GM23338 (cell line): ENCODE results near the gene RUNX3. TPM values are rescaled to one million over a fixed set of nuclear protein-coding genes. Genes with fewer than 3 reads are reported as not detected.

Source experiments
- ATAC-seq: fragments of 200-7000 bp; cut with Tn5 transposase; 3 replicates; pipeline ENCODE4 v1.9.1; 2020
- DNase-seq: peaks from one replicate; pipeline ENCODE4 v3.0.0-alpha.2; 2015; ENCODE audit warnings: low spot score
- H2AFZ ChIP-seq: fragments of 200-600 bp; sonication (generic); 2 replicates; pipeline ENCODE4 v1.8.0; 2016; ENCODE audit warnings: antibody characterized with exemption, mild to moderate bottlenecking, moderate library complexity
- H3F3A ChIP-seq: fragments of 200-600 bp; sonication (generic); replicated peaks from 2 replicates; pipeline ENCODE4 v1.8.0; 2017; ENCODE audit warnings: antibody characterized with exemption, mixed run types, low read depth
- H3K27ac ChIP-seq: fragments of 200-600 bp; sonication (generic); 2 replicates; pipeline ENCODE4 v1.6.1; 2016; ENCODE audit warnings: low read depth
- H3K27me3 ChIP-seq: fragments of 200-600 bp; sonication (generic); 2 replicates; pipeline ENCODE4 v1.8.0; 2016; ENCODE audit warnings: mild to moderate bottlenecking, mixed run types, moderate library complexity; ENCODE audit not compliant: insufficient read depth
- H3K36me3 ChIP-seq: fragments of 200-600 bp; sonication (generic); 2 replicates; pipeline ENCODE4 v1.8.0; 2016; ENCODE audit warnings: mild to moderate bottlenecking; ENCODE audit not compliant: insufficient read depth
- H3K4me1 ChIP-seq: fragments of 200-600 bp; sonication (generic); 2 replicates; pipeline ENCODE4 v1.8.0; 2016; ENCODE audit warnings: mild to moderate bottlenecking, moderate library complexity; ENCODE audit not compliant: insufficient read depth
- H3K4me2 ChIP-seq: fragments of 200-600 bp; sonication (generic); 2 replicates; pipeline ENCODE4 v1.7.1; 2017; ENCODE audit warnings: mixed run types
- H3K4me3 ChIP-seq: fragments of 200-600 bp; sonication (generic); 2 replicates; pipeline ENCODE4 v1.6.1; 2016; ENCODE audit warnings: mixed run types
- H3K79me2 ChIP-seq: fragments of 200-600 bp; sonication (generic); replicated peaks from 2 replicates; pipeline ENCODE4 v1.8.0; 2017; ENCODE audit warnings: mild to moderate bottlenecking; ENCODE audit not compliant: insufficient read depth
- H3K9me2 ChIP-seq: fragments of 200-600 bp; sonication (generic); 2 replicates; pipeline ENCODE4 v1.8.0; 2017; ENCODE audit not compliant: insufficient read depth
- H4K20me1 ChIP-seq: fragments of 200-600 bp; sonication (generic); replicated peaks from 2 replicates; pipeline ENCODE4 v1.8.0; 2017; ENCODE audit warnings: mild to moderate bottlenecking; ENCODE audit not compliant: insufficient read depth
- H3K27ac Mint-ChIP-seq: 2 replicates; pipeline ENCODE4 v1.8.0; 2020; ENCODE audit warnings: inconsistent platforms, mild to moderate bottlenecking, moderate library complexity, mixed read lengths
- H3K27me3 Mint-ChIP-seq: 3 replicates; pipeline ENCODE4 v1.8.0; 2022; ENCODE audit warnings: low read depth, mild to moderate bottlenecking, moderate library complexity, mixed read lengths, inconsistent platforms; ENCODE audit not compliant: insufficient read depth, poor library complexity
- H3K36me3 Mint-ChIP-seq: 3 replicates; pipeline ENCODE4 v1.8.0; 2021; ENCODE audit warnings: low read depth, mild to moderate bottlenecking, inconsistent platforms, moderate library complexity, mixed read lengths
- H3K4me1 Mint-ChIP-seq: 3 replicates; pipeline ENCODE4 v1.8.0; 2020; ENCODE audit warnings: mild to moderate bottlenecking, inconsistent platforms, mixed read lengths
- H3K4me3 Mint-ChIP-seq: 3 replicates; pipeline ENCODE4 v1.8.0; 2021; ENCODE audit warnings: moderate library complexity, mild to moderate bottlenecking, inconsistent platforms, mixed read lengths
- H3K9me3 Mint-ChIP-seq: 3 replicates; pipeline ENCODE4 v1.8.0; 2020; ENCODE audit warnings: moderate library complexity, mild to moderate bottlenecking, inconsistent platforms, mixed read lengths
- CREB1 ChIP-seq: fragments of 250-450 bp; sonication (Bioruptor Pico); IDR thresholded peaks from 2 replicates; pipeline ENCODE4 v1.5.0; 2020; ENCODE audit warnings: low read depth, mild to moderate bottlenecking, moderate library complexity
- EZH2phosphoT487 ChIP-seq: fragments of 200-600 bp; sonication (generic); IDR thresholded peaks from one replicate; pipeline ENCODE4 v1.8.1; 2018; ENCODE audit warnings: antibody characterized with exemption; ENCODE audit not compliant: unreplicated experiment
- NANOG ChIP-seq: IDR thresholded peaks from 2 replicates; pipeline ENCODE4 v1.6.1; 2016; ENCODE audit warnings: antibody characterized with exemption, borderline replicate concordance
- STAT1 ChIP-seq: IDR thresholded peaks from one replicate; pipeline ENCODE4 v1.6.1; 2016; ENCODE audit warnings: antibody characterized with exemption; ENCODE audit not compliant: unreplicated experiment
- ZNF114 ChIP-seq: fragments of 250-450 bp; sonication (Bioruptor Pico); IDR thresholded peaks from 2 replicates; pipeline ENCODE4 v1.5.0; 2020; ENCODE audit warnings: mild to moderate bottlenecking, moderate library complexity
- ZNF331 ChIP-seq: fragments of 250-450 bp; sonication (Bioruptor Pico); IDR thresholded peaks from 2 replicates; pipeline ENCODE4 v1.5.0; 2020; ENCODE audit warnings: low read depth, mild to moderate bottlenecking, moderate library complexity
- polyA plus RNA-seq: library from polyadenylated mRNA; unstranded; fragments of >200 nt; fragmentation: Nextera tagmentation; extraction: Ambion mirVana; gene quantifications from 2 replicates; pipeline ENCODE4 v1.2.1, GENCODE V29; 2016
- total RNA-seq: library from RNA; depleted of rRNA; stranded (reverse); fragments of >200 nt; shearing (Covaris generic); gene quantifications from 2 replicates; pipeline ENCODE4 v1.2.3, GENCODE V29; 2014
- TF ChIP-seq, protein P1 (sequence below): fragments of 250-450 bp; sonication (Bioruptor Pico); IDR thresholded peaks from 2 replicates; pipeline ENCODE4 v1.5.0; 2020; ENCODE audit warnings: mild to moderate bottlenecking, moderate library complexity
- TF ChIP-seq, protein P2 (sequence below), 2 experiments: fragments of 200-600 bp in 1 of 2; sonication (generic) in 1 of 2; conservative IDR thresholded peaks; 2 replicates each; pipeline versions ENCODE4 v1.5.1 to v1.6.1; 2016 to 2017; ENCODE audit warnings: antibody characterized with exemption in 2 of 2, low read depth in 2 of 2, mild to moderate bottlenecking in 2 of 2, moderate library complexity in 1 of 2
- TF ChIP-seq, protein P3 (sequence below): IDR thresholded peaks from 2 replicates; pipeline ENCODE4 v1.6.1; 2016; ENCODE audit warnings: antibody characterized with exemption
- TF ChIP-seq, protein P4 (sequence below): IDR thresholded peaks from one replicate; pipeline ENCODE4 v1.6.1; 2018; ENCODE audit warnings: antibody characterized with exemption; ENCODE audit not compliant: unreplicated experiment

Gene RUNX3
- total and polyA plus RNA-seq, 2 experiments from 2014 or later, result 0.23 to 0.73 TPM

DNA sequence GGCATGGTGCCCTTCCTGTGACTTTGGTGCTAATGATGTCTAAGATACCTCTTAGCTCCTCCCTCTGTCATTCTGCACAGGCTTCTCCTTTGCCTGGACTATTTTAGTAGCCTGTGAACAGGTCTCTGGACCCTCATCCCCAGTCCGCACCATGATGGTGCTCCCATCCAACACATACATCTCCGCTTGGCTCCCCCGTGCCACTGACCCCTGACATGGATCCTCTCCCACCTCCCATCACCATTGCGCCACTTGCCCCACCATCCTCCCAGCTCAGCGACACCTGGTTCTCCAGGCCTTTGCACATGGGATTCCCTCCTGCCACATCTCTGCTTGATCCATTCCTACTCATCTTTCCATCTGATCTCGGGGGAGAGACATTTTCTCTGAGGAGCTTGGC, 33.9 kb downstream of the RUNX3 start:
- Mint-ChIP-seq H3K4me3 (no peak overlapping the region), H3K36me3 (peaks cover 9% of the 10 kb centered on the region), H3K4me1 (peaks cover 12% of the 10 kb centered on the region), H3K27me3 (peaks cover 15% of the 10 kb centered on the region), H3K9me3 (peaks cover 20% of the 10 kb centered on the region), H3K27ac (no peak overlapping the region)
- no peaks in the 10 kb centered on the region for H3K36me3 ChIP-seq
- H3K4me1 ChIP-seq, result no peaks in the 10 kb centered on the region
- H3F3A ChIP-seq, result no peaks in the 10 kb centered on the region
- DNase-seq (no peak), ATAC-seq (no peak)
- H3K79me2 ChIP-seq, result no peaks in the 10 kb centered on the region
- no peaks in the 10 kb centered on the region for H4K20me1 ChIP-seq
- no peaks in the 10 kb centered on the region for H3K27me3 ChIP-seq
- H3K4me2 ChIP-seq, result no peak overlapping the region
- no peak overlapping the region for H3K4me3 ChIP-seq
- no peak for TF ChIP-seq NANOG
- TF ChIP-seq, protein P1, sequence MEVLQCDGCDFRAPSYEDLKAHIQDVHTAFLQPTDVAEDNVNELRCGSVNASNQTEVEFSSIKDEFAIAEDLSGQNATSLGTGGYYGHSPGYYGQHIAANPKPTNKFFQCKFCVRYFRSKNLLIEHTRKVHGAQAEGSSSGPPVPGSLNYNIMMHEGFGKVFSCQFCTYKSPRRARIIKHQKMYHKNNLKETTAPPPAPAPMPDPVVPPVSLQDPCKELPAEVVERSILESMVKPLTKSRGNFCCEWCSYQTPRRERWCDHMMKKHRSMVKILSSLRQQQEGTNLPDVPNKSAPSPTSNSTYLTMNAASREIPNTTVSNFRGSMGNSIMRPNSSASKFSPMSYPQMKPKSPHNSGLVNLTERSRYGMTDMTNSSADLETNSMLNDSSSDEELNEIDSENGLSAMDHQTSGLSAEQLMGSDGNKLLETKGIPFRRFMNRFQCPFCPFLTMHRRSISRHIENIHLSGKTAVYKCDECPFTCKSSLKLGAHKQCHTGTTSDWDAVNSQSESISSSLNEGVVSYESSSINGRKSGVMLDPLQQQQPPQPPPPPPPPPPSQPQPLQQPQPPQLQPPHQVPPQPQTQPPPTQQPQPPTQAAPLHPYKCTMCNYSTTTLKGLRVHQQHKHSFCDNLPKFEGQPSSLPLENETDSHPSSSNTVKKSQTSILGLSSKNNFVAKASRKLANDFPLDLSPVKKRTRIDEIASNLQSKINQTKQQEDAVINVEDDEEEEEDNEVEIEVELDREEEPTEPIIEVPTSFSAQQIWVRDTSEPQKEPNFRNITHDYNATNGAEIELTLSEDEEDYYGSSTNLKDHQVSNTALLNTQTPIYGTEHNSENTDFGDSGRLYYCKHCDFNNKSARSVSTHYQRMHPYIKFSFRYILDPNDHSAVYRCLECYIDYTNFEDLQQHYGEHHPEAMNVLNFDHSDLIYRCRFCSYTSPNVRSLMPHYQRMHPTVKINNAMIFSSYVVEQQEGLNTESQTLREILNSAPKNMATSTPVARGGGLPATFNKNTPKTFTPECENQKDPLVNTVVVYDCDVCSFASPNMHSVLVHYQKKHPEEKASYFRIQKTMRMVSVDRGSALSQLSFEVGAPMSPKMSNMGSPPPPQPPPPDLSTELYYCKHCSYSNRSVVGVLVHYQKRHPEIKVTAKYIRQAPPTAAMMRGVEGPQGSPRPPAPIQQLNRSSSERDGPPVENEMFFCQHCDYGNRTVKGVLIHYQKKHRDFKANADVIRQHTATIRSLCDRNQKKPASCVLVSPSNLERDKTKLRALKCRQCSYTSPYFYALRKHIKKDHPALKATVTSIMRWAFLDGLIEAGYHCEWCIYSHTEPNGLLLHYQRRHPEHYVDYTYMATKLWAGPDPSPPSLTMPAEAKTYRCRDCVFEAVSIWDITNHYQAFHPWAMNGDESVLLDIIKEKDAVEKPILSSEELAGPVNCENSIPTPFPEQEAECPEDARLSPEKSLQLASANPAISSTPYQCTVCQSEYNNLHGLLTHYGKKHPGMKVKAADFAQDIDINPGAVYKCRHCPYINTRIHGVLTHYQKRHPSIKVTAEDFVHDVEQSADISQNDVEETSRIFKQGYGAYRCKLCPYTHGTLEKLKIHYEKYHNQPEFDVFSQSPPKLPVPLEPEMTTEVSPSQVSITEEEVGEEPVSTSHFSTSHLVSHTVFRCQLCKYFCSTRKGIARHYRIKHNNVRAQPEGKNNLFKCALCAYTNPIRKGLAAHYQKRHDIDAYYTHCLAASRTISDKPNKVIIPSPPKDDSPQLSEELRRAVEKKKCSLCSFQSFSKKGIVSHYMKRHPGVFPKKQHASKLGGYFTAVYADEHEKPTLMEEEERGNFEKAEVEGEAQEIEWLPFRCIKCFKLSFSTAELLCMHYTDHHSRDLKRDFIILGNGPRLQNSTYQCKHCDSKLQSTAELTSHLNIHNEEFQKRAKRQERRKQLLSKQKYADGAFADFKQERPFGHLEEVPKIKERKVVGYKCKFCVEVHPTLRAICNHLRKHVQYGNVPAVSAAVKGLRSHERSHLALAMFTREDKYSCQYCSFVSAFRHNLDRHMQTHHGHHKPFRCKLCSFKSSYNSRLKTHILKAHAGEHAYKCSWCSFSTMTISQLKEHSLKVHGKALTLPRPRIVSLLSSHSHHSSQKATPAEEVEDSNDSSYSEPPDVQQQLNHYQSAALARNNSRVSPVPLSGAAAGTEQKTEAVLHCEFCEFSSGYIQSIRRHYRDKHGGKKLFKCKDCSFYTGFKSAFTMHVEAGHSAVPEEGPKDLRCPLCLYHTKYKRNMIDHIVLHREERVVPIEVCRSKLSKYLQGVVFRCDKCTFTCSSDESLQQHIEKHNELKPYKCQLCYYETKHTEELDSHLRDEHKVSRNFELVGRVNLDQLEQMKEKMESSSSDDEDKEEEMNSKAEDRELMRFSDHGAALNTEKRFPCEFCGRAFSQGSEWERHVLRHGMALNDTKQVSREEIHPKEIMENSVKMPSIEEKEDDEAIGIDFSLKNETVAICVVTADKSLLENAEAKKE (CRISPR knock-in tag), result no peak
- no peak for TF ChIP-seq EZH2phosphoT487
- TF ChIP-seq STAT1, result no peak
- TF ChIP-seq, protein P2, sequence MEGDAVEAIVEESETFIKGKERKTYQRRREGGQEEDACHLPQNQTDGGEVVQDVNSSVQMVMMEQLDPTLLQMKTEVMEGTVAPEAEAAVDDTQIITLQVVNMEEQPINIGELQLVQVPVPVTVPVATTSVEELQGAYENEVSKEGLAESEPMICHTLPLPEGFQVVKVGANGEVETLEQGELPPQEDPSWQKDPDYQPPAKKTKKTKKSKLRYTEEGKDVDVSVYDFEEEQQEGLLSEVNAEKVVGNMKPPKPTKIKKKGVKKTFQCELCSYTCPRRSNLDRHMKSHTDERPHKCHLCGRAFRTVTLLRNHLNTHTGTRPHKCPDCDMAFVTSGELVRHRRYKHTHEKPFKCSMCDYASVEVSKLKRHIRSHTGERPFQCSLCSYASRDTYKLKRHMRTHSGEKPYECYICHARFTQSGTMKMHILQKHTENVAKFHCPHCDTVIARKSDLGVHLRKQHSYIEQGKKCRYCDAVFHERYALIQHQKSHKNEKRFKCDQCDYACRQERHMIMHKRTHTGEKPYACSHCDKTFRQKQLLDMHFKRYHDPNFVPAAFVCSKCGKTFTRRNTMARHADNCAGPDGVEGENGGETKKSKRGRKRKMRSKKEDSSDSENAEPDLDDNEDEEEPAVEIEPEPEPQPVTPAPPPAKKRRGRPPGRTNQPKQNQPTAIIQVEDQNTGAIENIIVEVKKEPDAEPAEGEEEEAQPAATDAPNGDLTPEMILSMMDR (conservative IDR thresholded peaks at IDR 0.05; ENCODE audit: low read depth in 2 of 2), result no peak
- no peak for TF ChIP-seq CREB1 (CRISPR knock-in tag)
- TF ChIP-seq, protein P3, sequence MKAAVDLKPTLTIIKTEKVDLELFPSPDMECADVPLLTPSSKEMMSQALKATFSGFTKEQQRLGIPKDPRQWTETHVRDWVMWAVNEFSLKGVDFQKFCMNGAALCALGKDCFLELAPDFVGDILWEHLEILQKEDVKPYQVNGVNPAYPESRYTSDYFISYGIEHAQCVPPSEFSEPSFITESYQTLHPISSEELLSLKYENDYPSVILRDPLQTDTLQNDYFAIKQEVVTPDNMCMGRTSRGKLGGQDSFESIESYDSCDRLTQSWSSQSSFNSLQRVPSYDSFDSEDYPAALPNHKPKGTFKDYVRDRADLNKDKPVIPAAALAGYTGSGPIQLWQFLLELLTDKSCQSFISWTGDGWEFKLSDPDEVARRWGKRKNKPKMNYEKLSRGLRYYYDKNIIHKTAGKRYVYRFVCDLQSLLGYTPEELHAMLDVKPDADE, result no peak
- TF ChIP-seq, protein P4, sequence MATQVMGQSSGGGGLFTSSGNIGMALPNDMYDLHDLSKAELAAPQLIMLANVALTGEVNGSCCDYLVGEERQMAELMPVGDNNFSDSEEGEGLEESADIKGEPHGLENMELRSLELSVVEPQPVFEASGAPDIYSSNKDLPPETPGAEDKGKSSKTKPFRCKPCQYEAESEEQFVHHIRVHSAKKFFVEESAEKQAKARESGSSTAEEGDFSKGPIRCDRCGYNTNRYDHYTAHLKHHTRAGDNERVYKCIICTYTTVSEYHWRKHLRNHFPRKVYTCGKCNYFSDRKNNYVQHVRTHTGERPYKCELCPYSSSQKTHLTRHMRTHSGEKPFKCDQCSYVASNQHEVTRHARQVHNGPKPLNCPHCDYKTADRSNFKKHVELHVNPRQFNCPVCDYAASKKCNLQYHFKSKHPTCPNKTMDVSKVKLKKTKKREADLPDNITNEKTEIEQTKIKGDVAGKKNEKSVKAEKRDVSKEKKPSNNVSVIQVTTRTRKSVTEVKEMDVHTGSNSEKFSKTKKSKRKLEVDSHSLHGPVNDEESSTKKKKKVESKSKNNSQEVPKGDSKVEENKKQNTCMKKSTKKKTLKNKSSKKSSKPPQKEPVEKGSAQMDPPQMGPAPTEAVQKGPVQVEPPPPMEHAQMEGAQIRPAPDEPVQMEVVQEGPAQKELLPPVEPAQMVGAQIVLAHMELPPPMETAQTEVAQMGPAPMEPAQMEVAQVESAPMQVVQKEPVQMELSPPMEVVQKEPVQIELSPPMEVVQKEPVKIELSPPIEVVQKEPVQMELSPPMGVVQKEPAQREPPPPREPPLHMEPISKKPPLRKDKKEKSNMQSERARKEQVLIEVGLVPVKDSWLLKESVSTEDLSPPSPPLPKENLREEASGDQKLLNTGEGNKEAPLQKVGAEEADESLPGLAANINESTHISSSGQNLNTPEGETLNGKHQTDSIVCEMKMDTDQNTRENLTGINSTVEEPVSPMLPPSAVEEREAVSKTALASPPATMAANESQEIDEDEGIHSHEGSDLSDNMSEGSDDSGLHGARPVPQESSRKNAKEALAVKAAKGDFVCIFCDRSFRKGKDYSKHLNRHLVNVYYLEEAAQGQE, result no peak
- TF ChIP-seq ZNF114 (CRISPR knock-in tag), result no peak
- TF ChIP-seq ZNF331 (CRISPR knock-in tag), result no peak
- no peak overlapping the region for H2AFZ ChIP-seq
- no peak overlapping the region for H3K27ac ChIP-seq
- H3K9me2 ChIP-seq, result no peaks in the 10 kb centered on the region
